Measurements from ENCODE around the gene RPE65. TPM values are rescaled to one million over a fixed set of nuclear protein-coding genes. Genes with fewer than 3 reads are reported as not detected.

Gene RPE65
- total and polyA plus RNA-seq, 11 donors = not detected

GRCh38 chr1:68384872-68385411 is 64.8 kb downstream of the RPE65 start:
- no peaks in the 10 kb centered on the region for H3K36me3 ChIP-seq
- ATAC-seq (peak; percentile 63 to 81 (median 74)), DNase-seq (peak in 3 of 5 donors; percentile 11 to 33 (median 22))
- H3K9me3 ChIP-seq = peaks cover 0 to 4% (median 0%) of the 10 kb centered on the region in 12 donors
- no peak overlapping the region for H3K4me3 ChIP-seq
- intact Hi-C loops (cut with DNase I) = no loop called here
- no peak for TF ChIP-seq POLR2A (IDR thresholded peaks at IDR 0.05)
- no peak for TF ChIP-seq CTCF (IDR thresholded peaks at IDR 0.05)
- 38 to 63% (median 49%) methylated on average over 2 of the region's 2 CpGs for WGBS, 4 donors
- no peaks in the 10 kb centered on the region for H3K27me3 ChIP-seq
- H3K27ac ChIP-seq = peak overlapping the region in 8 of 12 donors; percentile 7 to 70 (median 28)
- H3K4me1 ChIP-seq = peaks cover 0 to 19% (median 15%) of the 10 kb centered on the region in 12 donors

- Histone ChIP-seq H3K36me3 (no peaks in the 10 kb centered on the region), H3K4me3 (no peak overlapping the region), H3K4me1 (peaks cover 0 to 19% (median 15%) of the 10 kb centered on the region in 12 donors), H3K9me3 (peaks cover 0 to 4% (median 0%) of the 10 kb centered on the region in 12 donors), H3K27me3 (no peaks in the 10 kb centered on the region), H3K27ac (peak overlapping the region in 8 of 12 donors; percentile 7 to 70 (median 28))
- TF ChIP-seq CTCF (IDR thresholded peaks at IDR 0.05) = peak in 2 of 12 donors; percentile 11 to 24
- no peak for TF ChIP-seq POLR2A (IDR thresholded peaks at IDR 0.05)
- ATAC-seq (peak; percentile 55 to 98 (median 89)), DNase-seq (peak in 1 of 5 donors; percentile 30)
- intact Hi-C loops (cut with DNase I) = no loop called here
- WGBS, 4 donors = 30 to 56% (median 39%) methylated on average over 2 of the region's 2 CpGs
Measured at GRCh38 chr1:68384321-68384813, 65.4 kb downstream of the RPE65 start.

GRCh38 chr1:68383092-68383491 is 66.7 kb downstream of the RPE65 start:
- intact Hi-C loops (cut with DNase I) = no loop called here
- H3K27ac ChIP-seq = no peak overlapping the region
- 93 to 97% (median 95%) methylated on average over 2 of the region's 2 CpGs for WGBS, 4 donors
- peaks cover 0 to 4% (median 0%) of the 10 kb centered on the region in 12 donors for H3K9me3 ChIP-seq
- no peaks in the 10 kb centered on the region for H3K36me3 ChIP-seq
- no peak overlapping the region for H3K4me3 ChIP-seq
- DNase-seq = no peak
- no peak for TF ChIP-seq CTCF (IDR thresholded peaks at IDR 0.05)
- TF ChIP-seq POLR2A (IDR thresholded peaks at IDR 0.05) = no peak
- ATAC-seq = no peak
- peaks cover 0 to 24% (median 15%) of the 10 kb centered on the region in 12 donors for H3K4me1 ChIP-seq
- H3K27me3 ChIP-seq = no peaks in the 10 kb centered on the region

- ATAC-seq = no peak
- intact Hi-C loops (cut with DNase I) = no loop called here
- Histone ChIP-seq H3K9me3 (peaks cover 0 to 4% (median 0%) of the 10 kb centered on the region in 12 donors), H3K27ac (no peak overlapping the region), H3K27me3 (no peaks in the 10 kb centered on the region), H3K4me1 (peaks cover 0 to 19% (median 3%) of the 10 kb centered on the region in 12 donors), H3K36me3 (no peaks in the 10 kb centered on the region), H3K4me3 (no peak overlapping the region)
- DNase-seq = no peak
- TF ChIP-seq CTCF (IDR thresholded peaks at IDR 0.05) (no peak), POLR2A (IDR thresholded peaks at IDR 0.05) (no peak)
Measured at GRCh38 chr1:68379085-68379478, 70.7 kb downstream of the RPE65 start.

Other genes starting within 250 kb of the RPE65 start
- 100 to 1,000 TPM in 6 of 9 donors, 10 to 100 TPM in 3; 78.2 to 115 (median 107) TPM for gene WLS, start 217.4 kb downstream of the RPE65 start, total RNA-seq
- gene WLS, start 217.4 kb downstream of the RPE65 start, polyA plus RNA-seq = 10 to 100 TPM; 36.5 to 38.4 TPM
- 1 to 10 TPM in 2 of 9 donors, under 1 TPM in 6, not detected in 1; 0.09 to 4.2 (median 0.52) TPM for gene DEPDC1, start 47.1 kb upstream of the RPE65 start, total RNA-seq
- under 1 TPM; 0.04 to 0.07 TPM for gene DEPDC1, start 47.1 kb upstream of the RPE65 start, polyA plus RNA-seq